Mammary epithelial cell (primary cell): Measurements from ENCODE around the gene SH3RF3.

Experiments used
- CTCF ChIP-seq, 2 donors: IDR thresholded peaks in 1 of 2; conservative IDR thresholded peaks in 1 of 2; 2 replicates each; pipeline ENCODE4 v1.5.1; 2011 to 2012; ENCODE audit warnings: inconsistent platforms in 2 of 2, low read length in 2 of 2, mild to moderate bottlenecking in 2 of 2, control low read depth in 1 of 2, low read depth in 1 of 2; ENCODE audit not compliant: insufficient read depth in 1 of 2; ENCODE audit errors: extremely low read depth in 1 of 2
- EZH2 ChIP-seq: IDR thresholded peaks from 2 replicates; pipeline ENCODE4 v1.6.1; 2012; ENCODE audit warnings: low read length, inconsistent platforms, borderline replicate concordance

- TF ChIP-seq CTCF (conservative IDR thresholded peaks at IDR 0.05 in 1 of 2, IDR thresholded peaks at IDR 0.05 in 1 of 2; ENCODE audit: extremely low read depth in 1 of 2, insufficient read depth in 1 of 2, low read depth in 1 of 2, low read length in 2 of 2), result no peak
- TF ChIP-seq EZH2, result no peak
Measured at GRCh38 chr2:109226622-109227021, 97.6 kb downstream of the SH3RF3 start.
